OCI-LY7 (cell line): ENCODE results near the gene EBPL. TPM values are rescaled to one million over a fixed set of nuclear protein-coding genes. Genes with fewer than 3 reads are reported as not detected.

ENCODE experiments used
- BruUV-seq: library from RNA; stranded (reverse); fragments of 400-500 nt; replicated peaks from 2 replicates; lab custom pipeline; 2021; lab: Mats Ljungman, UMichigan
- CTCF ChIA-PET: fragments of 300-600 bp; sonication (Branson Sonifier 250); formaldehyde crosslinking; loops from one replicate; lab custom pipeline; 2022; ENCODE audit warnings: antibody characterized with exemption; ENCODE audit not compliant: unreplicated experiment; lab: Charles Lee
- POLR2A ChIA-PET: fragments of 300-600 bp; sonication (Branson Sonifier 250); formaldehyde crosslinking; loops from one replicate; lab custom pipeline; 2022; ENCODE audit warnings: antibody characterized with exemption; lab: Charles Lee
- DNase-seq: peaks from one replicate; pipeline ENCODE4 v3.0.0-alpha.2; 2015; ENCODE audit warnings: low spot score
- H2AFZ ChIP-seq: fragments of 200-600 bp; sonication (generic), shearing (Covaris generic); 2 replicates; pipeline ENCODE4 v1.6.1; 2014; ENCODE audit warnings: mild to moderate bottlenecking, antibody characterized with exemption, low read length, moderate library complexity
- H3K27ac ChIP-seq: fragments of 200-600 bp; sonication (generic); 2 replicates; pipeline ENCODE4 v1.5.1; 2014; ENCODE audit warnings: mixed run types, low read depth, mild to moderate bottlenecking, moderate library complexity, low read length, inconsistent platforms; ENCODE audit not compliant: poor library complexity, severe bottlenecking
- H3K36me3 ChIP-seq: fragments of 200-600 bp; sonication (generic); 2 replicates; pipeline ENCODE4 v1.6.1; 2014; ENCODE audit warnings: mild to moderate bottlenecking, antibody characterized with exemption, low read length, moderate library complexity, mixed read lengths; ENCODE audit not compliant: insufficient read depth
- H3K4me1 ChIP-seq: fragments of 200-600 bp; sonication (generic); 2 replicates; pipeline ENCODE4 v1.5.1; 2014; ENCODE audit warnings: mild to moderate bottlenecking, low read length; ENCODE audit not compliant: insufficient read depth, poor library complexity, severe bottlenecking
- H3K4me2 ChIP-seq: fragments of 200-600 bp; sonication (generic); 2 replicates; pipeline ENCODE4 v1.6.1; 2014; ENCODE audit warnings: mild to moderate bottlenecking, low read length
- H3K4me3 ChIP-seq: fragments of 200-600 bp; sonication (generic); 2 replicates; pipeline ENCODE4 v1.5.1; 2014; ENCODE audit warnings: mild to moderate bottlenecking, low read depth, low read length; ENCODE audit not compliant: poor library complexity, severe bottlenecking
- H3K79me2 ChIP-seq: fragments of 200-600 bp; sonication (generic); 2 replicates; pipeline ENCODE4 v1.6.1; 2016; ENCODE audit warnings: low read depth, mild to moderate bottlenecking, low read length, moderate library complexity, mixed read lengths; ENCODE audit not compliant: insufficient read depth
- H3K9me2 ChIP-seq: fragments of 200-600 bp; sonication (generic); 2 replicates; pipeline ENCODE4 v1.6.1; 2016; ENCODE audit warnings: mild to moderate bottlenecking, low read length, mixed read lengths; ENCODE audit not compliant: insufficient read depth
- H3K9me3 ChIP-seq: fragments of 200-600 bp; sonication (generic); 2 replicates; pipeline ENCODE4 v1.6.1; 2014; ENCODE audit warnings: mild to moderate bottlenecking, mixed run types, low read length, mixed read lengths
- H4K20me1 ChIP-seq: fragments of 200-600 bp; sonication (generic); 2 replicates; pipeline ENCODE4 v1.6.1; 2014; ENCODE audit warnings: mild to moderate bottlenecking, antibody characterized with exemption, low read length, moderate library complexity, mixed read lengths; ENCODE audit not compliant: insufficient read depth
- EZH2phosphoT487 ChIP-seq: fragments of 200-600 bp; sonication (generic); IDR thresholded peaks from 2 replicates; pipeline ENCODE4 v1.6.1; 2018; ENCODE audit warnings: low read depth, borderline replicate concordance, mild to moderate bottlenecking, mixed run types, antibody characterized with exemption, low read length, moderate library complexity, mixed read lengths
- intact Hi-C: fragments of 100-400 bp; cut with micrococcal nuclease; formaldehyde crosslinking; loops from one replicate; pipeline ENCODE4 v1.10.0; 2022; ENCODE audit not compliant: unreplicated experiment
- total RNA-seq, 2 experiments: library from RNA; depleted of rRNA in 1 of 2; stranded (reverse); fragments of >200 nt in 1 of 2; shearing (Covaris generic) in 1 of 2; gene quantifications; 2 replicates each; pipeline ENCODE4 v1.2.3, GENCODE V29; 2014 to 2022
- TF ChIP-seq, protein P1 (sequence below): fragments of 200-600 bp; sonication (generic); conservative IDR thresholded peaks from 2 replicates; pipeline ENCODE4 v1.5.1; 2014; ENCODE audit warnings: mild to moderate bottlenecking, antibody characterized with exemption, low read length, moderate library complexity, mixed read lengths

EBPL gene
- total RNA-seq, 2 experiments from 2014 or later: 38.8 to 47.3 TPM

DNA sequence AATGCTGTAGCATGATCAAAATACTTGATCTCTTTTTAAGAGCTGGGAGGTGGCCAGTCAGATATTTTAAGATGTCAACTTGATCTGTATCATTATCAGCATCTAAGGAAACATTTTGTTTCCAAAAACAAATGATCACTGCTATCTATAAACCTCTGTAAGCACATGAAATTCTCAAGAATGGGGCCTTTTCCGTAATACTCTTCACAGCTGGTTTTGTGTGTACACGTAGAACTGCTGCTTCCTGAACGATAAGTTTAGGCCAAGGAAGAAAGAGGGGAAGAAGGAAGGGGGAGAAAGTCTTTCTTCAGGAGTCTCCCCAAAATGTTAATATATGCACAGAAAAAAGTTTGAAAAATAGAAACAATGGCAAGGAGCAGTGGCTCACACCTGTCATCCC lies 37.3 kb downstream of the EBPL start:
- Histone ChIP-seq H3K4me3 (no peak overlapping the region), H3K4me1 (no peaks in the 10 kb centered on the region), H3K4me2 (no peak overlapping the region), H3K9me2 (no peaks in the 10 kb centered on the region), H3K79me2 (no peaks in the 10 kb centered on the region), H3K9me3 (no peaks in the 10 kb centered on the region), H4K20me1 (no peaks in the 10 kb centered on the region), H3K27ac (no peak overlapping the region), H2AFZ (no peak overlapping the region), H3K36me3 (no peaks in the 10 kb centered on the region)
- CTCF ChIA-PET: no interaction called here
- no peak for TF ChIP-seq EZH2phosphoT487
- TF ChIP-seq, protein P1, sequence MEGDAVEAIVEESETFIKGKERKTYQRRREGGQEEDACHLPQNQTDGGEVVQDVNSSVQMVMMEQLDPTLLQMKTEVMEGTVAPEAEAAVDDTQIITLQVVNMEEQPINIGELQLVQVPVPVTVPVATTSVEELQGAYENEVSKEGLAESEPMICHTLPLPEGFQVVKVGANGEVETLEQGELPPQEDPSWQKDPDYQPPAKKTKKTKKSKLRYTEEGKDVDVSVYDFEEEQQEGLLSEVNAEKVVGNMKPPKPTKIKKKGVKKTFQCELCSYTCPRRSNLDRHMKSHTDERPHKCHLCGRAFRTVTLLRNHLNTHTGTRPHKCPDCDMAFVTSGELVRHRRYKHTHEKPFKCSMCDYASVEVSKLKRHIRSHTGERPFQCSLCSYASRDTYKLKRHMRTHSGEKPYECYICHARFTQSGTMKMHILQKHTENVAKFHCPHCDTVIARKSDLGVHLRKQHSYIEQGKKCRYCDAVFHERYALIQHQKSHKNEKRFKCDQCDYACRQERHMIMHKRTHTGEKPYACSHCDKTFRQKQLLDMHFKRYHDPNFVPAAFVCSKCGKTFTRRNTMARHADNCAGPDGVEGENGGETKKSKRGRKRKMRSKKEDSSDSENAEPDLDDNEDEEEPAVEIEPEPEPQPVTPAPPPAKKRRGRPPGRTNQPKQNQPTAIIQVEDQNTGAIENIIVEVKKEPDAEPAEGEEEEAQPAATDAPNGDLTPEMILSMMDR: no peak
- BruUV-seq: no TSS peak
- intact Hi-C loops: no loop called here
- POLR2A ChIA-PET: interaction anchor here (0.7 kb wide), 1 partner anchor 62 kb away, joined by 5 read pairs; no protein-coding TSS in a partner anchor
- no peak for DNase-seq

DNA sequence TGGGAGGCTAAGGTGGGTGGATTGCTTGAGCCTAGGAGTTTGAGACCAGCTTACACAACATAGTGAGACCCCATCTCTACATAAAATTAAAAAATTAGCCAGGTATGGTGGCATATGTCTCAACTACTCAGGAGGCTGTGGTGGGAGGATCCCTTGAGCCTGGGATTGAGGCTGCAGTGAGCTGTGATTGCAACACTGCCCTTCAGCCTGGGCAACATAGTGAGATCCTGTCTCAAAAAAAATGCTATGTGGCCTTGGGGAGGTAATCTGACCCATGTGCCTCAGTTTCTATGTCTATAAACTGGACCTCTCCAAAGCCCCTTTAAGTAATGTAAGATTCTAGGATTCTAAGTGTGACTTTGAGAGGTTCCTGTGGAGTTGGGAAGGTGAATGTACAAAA lies 37.8 kb downstream of the EBPL start:
- no peak for DNase-seq
- no TSS peak for BruUV-seq
- Histone ChIP-seq H3K27ac (no peak overlapping the region), H3K36me3 (no peaks in the 10 kb centered on the region), H2AFZ (no peak overlapping the region), H3K79me2 (no peaks in the 10 kb centered on the region), H4K20me1 (no peaks in the 10 kb centered on the region), H3K4me2 (no peak overlapping the region), H3K4me3 (no peak overlapping the region), H3K9me2 (no peaks in the 10 kb centered on the region), H3K4me1 (no peaks in the 10 kb centered on the region), H3K9me3 (no peaks in the 10 kb centered on the region)
- ChIA-PET CTCF (no interaction called here), POLR2A (no interaction called here)
- intact Hi-C loops: no loop called here
- no peak for TF ChIP-seq EZH2phosphoT487
- TF ChIP-seq, protein P1: no peak

DNA sequence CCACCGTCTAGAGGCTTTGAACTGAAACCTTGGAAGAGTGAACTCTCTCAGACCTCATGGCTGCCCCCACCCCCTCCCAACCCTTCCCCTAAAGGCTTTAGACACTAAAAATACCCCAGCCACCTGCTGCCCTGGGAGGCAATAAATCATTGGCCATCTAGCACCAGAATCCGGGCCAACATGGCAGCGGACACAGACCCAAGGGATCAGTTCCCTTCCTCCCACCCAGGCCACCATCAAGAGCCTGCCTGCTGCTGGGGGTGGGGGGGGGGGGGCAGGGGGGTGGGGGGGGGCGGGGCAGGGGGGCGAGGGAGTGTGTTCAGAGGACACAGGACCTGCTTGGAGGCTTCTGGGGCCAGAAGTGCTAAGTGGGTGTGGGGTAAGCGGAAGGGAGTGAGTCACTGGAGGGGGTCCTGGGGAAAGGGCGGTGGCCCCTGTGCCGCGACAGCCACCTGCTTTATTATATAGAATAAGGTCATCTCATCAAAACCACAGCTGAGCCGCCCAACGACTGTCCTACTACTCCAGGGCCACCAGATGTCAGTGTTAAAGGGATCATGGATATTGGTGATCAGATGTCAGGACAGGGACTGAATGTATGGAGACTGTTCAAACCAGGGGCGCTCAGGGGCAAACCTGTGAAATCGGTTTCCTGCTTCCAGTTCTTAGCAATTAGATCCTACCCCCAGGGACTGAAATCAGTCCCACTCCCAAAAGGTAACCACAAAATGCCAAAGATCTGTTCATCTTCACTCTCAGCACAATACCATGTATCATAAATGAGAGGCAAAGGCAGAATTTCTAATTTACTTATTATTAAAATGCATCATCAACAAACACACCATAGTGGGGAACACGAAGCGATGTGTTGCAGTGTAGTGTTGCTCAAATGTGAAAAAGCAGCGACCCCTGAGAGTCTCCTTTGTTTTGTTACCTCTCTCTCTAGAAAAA lies 38.7 kb downstream of the EBPL start:
- Histone ChIP-seq H3K79me2 (no peaks in the 10 kb centered on the region), H3K27ac (no peak overlapping the region), H3K4me2 (no peak overlapping the region), H4K20me1 (no peaks in the 10 kb centered on the region), H3K9me3 (no peaks in the 10 kb centered on the region), H3K4me3 (no peak overlapping the region), H3K4me1 (no peaks in the 10 kb centered on the region), H3K36me3 (no peaks in the 10 kb centered on the region), H2AFZ (no peak overlapping the region), H3K9me2 (no peaks in the 10 kb centered on the region)
- BruUV-seq: no TSS peak
- DNase-seq: peak; percentile 63
- intact Hi-C loops: no loop called here
- CTCF ChIA-PET: no interaction called here
- no peak for TF ChIP-seq EZH2phosphoT487
- TF ChIP-seq, protein P1: peak; percentile 75
- POLR2A ChIA-PET: interaction anchor here (0.6 kb wide), 1 partner anchor 1690 kb away, joined by 3 read pairs; no protein-coding TSS in a partner anchor
